Endothelial cell (in vitro differentiated cells): ENCODE data around the gene GHR. TPM values are rescaled to one million over a fixed set of nuclear protein-coding genes. Genes with fewer than 3 reads are reported as not detected.
"Not testable (repeated sequence)": the region's sequence is repeated elsewhere in the genome, so short reads cannot be mapped to it uniquely, and the experiment has no call there.

ENCODE experiments used
- DNase-seq: peaks from one replicate; pipeline ENCODE4 v3.0.0; 2021; ENCODE audit warnings: low spot score
- H3K27ac Mint-ChIP-seq: one replicate; pipeline ENCODE4 v1.8.0; 2021; ENCODE audit warnings: mixed read lengths, inconsistent platforms; ENCODE audit not compliant: unreplicated experiment
- H3K27me3 Mint-ChIP-seq: one replicate; pipeline ENCODE4 v1.8.0; 2021; ENCODE audit warnings: mild to moderate bottlenecking, moderate library complexity, mixed read lengths, inconsistent platforms; ENCODE audit not compliant: unreplicated experiment
- H3K36me3 Mint-ChIP-seq: one replicate; pipeline ENCODE4 v1.8.0; 2021; ENCODE audit warnings: mild to moderate bottlenecking, low read depth, mixed read lengths, inconsistent platforms; ENCODE audit not compliant: unreplicated experiment
- H3K4me1 Mint-ChIP-seq: one replicate; pipeline ENCODE4 v1.8.0; 2021; ENCODE audit warnings: mild to moderate bottlenecking, mixed read lengths, inconsistent platforms; ENCODE audit not compliant: unreplicated experiment
- H3K4me3 Mint-ChIP-seq: one replicate; pipeline ENCODE4 v1.8.0; 2021; ENCODE audit warnings: mild to moderate bottlenecking, mixed read lengths, inconsistent platforms; ENCODE audit not compliant: unreplicated experiment
- H3K9me3 Mint-ChIP-seq: one replicate; pipeline ENCODE4 v1.8.0; 2021; ENCODE audit warnings: mixed read lengths, inconsistent platforms; ENCODE audit not compliant: unreplicated experiment
- CTCF ChIP-seq: fragments of 200-600 bp; sonication (generic); IDR thresholded peaks from one replicate; pipeline ENCODE4 v1.5.0; 2021; ENCODE audit warnings: antibody characterized with exemption; ENCODE audit not compliant: unreplicated experiment
- total RNA-seq: library from RNA; stranded (reverse); fragmentation: NEBNext Ultra II Directional; extraction: Animal tissue kit (Norgen Biotek cat#: 25700); gene quantifications from one replicate; pipeline ENCODE4 v1.2.1, GENCODE V29; 2021; ENCODE audit not compliant: unreplicated experiment

The GHR gene
- total RNA-seq, 1 donor from 2014 or later, result 0.67 TPM

- Mint-ChIP-seq H3K9me3 (peaks cover 5% of the 10 kb centered on the region), H3K36me3 (no peaks in the 10 kb centered on the region), H3K27ac (no peak overlapping the region), H3K27me3 (no peaks in the 10 kb centered on the region), H3K4me1 (no peaks in the 10 kb centered on the region), H3K4me3 (no peak overlapping the region)
- no peak for DNase-seq
- TF ChIP-seq CTCF, result no peak
Observed at GRCh38 chr5:42656651-42657015, 233.4 kb downstream of the GHR start.

DNA sequence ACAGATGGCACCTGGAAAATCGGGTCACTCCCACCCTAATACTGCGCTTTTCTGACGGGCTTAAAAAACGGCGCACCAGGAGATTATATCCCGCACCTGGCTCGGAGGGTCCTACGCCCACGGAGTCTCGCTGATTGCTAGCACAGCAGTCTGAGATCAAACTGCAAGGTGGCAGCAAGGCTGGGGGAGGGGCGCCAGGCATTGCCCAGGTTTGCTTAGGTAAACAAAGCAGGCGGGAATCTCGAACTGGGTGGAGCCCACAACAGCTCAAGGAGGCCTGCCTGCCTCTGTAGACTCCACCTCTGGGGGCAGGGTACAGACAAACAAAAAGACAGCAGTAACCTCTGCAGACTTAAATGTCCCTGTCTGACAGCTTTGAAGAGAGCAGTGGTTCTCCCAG is 236.6 kb downstream of the GHR start:
- H3K4me1 Mint-ChIP-seq, H3K27me3 Mint-ChIP-seq, H3K9me3 Mint-ChIP-seq, H3K4me3 Mint-ChIP-seq, DNase-seq, H3K27ac Mint-ChIP-seq, H3K36me3 Mint-ChIP-seq: not testable (repeated sequence)

DNA sequence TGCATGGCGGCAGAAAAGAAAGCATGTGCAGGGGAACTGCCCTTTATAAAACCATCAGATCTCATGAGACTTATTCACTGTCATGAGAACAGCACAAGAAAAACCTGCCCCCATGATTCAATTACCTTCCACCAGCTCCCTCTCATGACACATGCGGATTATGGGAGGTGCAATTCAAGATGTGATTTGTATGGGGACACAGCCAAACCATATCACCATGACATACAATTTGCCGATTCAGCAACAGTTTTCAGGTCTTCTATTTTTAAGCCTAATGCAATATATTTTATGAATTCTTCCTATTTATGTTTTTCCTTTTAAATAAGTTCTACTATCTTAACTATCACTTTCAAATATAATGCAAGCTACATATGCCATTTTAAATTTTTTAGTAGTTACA is 242.6 kb downstream of the GHR start:
- Mint-ChIP-seq H3K36me3 (no peaks in the 10 kb centered on the region), H3K4me1 (no peaks in the 10 kb centered on the region), H3K27ac (no peak overlapping the region), H3K4me3 (no peak overlapping the region), H3K27me3 (no peaks in the 10 kb centered on the region), H3K9me3 (no peaks in the 10 kb centered on the region)
- TF ChIP-seq CTCF, result no peak
- no peak for DNase-seq

DNA sequence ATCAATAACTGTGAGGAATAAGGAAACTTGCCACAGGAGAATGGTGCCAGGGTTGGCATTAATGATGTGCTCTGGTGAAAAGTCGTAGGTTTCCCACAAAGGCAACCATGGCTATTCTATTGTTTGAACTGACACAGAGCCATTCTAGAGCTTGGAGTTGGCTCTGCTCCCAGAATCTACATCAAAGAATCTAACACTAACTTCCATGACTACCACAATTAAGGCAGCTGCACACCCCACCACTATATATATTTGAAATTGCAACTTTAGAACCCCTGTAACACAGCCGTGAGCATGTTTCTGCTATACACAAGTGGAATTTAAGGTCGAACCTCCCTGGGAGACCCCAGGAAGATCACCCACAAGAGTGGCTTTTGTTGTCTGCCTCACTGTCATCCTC is 243.6 kb downstream of the GHR start:
- no peaks in the 10 kb centered on the region for H3K36me3 Mint-ChIP-seq
- no peaks in the 10 kb centered on the region for H3K9me3 Mint-ChIP-seq
- no peaks in the 10 kb centered on the region for H3K27me3 Mint-ChIP-seq
- no peaks in the 10 kb centered on the region for H3K4me1 Mint-ChIP-seq
- H3K27ac Mint-ChIP-seq, result no peak overlapping the region
- no peak for TF ChIP-seq CTCF
- no peak overlapping the region for H3K4me3 Mint-ChIP-seq
- DNase-seq, result no peak

- no peak overlapping the region for H3K27ac Mint-ChIP-seq
- H3K36me3 Mint-ChIP-seq, result no peaks in the 10 kb centered on the region
- no peak overlapping the region for H3K4me3 Mint-ChIP-seq
- no peaks in the 10 kb centered on the region for H3K4me1 Mint-ChIP-seq
- H3K27me3 Mint-ChIP-seq, result no peaks in the 10 kb centered on the region
- DNase-seq, result no peak
- no peaks in the 10 kb centered on the region for H3K9me3 Mint-ChIP-seq
- TF ChIP-seq CTCF, result no peak
Observed at GRCh38 chr5:42668254-42668653, 245.0 kb downstream of the GHR start.

DNA sequence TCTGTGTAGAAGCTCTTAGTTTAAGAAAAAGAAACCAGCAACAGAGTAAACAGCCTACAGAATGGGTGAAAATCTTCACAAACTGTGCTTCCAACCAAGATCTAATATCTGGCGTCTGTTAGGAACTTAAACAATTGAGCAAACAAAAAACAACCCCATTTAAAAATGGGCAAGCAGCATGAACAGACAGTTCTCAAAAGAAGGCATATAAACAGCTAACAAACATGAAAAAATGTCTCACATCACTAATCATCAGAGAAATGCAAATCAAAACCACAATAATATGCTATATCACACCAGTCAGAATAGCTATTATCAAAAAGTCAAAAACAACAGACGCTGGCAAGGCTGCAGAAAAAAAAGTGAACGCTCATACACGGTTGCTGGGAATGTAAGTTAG is 249.7 kb downstream of the GHR start:
- no peaks in the 10 kb centered on the region for H3K36me3 Mint-ChIP-seq

More for the DNA sequence above, 249.7 kb downstream of the GHR start:
- Mint-ChIP-seq H3K4me3 (no peak overlapping the region), H3K27me3 (no peaks in the 10 kb centered on the region), H3K4me1 (no peaks in the 10 kb centered on the region), H3K27ac (no peak overlapping the region), H3K9me3 (no peaks in the 10 kb centered on the region)
- TF ChIP-seq CTCF, result no peak
- no peak for DNase-seq
